ENCODE data around the gene VPS45. TPM values are rescaled to one million over a fixed set of nuclear protein-coding genes. Genes with fewer than 3 reads are reported as not detected.

VPS45 gene
- total and polyA plus RNA-seq, 2 of the 8 experiments (the other 6 are each of a cell fraction or from before 2014, with no cell fraction given): 19.1 to 27.6 TPM

DNA sequence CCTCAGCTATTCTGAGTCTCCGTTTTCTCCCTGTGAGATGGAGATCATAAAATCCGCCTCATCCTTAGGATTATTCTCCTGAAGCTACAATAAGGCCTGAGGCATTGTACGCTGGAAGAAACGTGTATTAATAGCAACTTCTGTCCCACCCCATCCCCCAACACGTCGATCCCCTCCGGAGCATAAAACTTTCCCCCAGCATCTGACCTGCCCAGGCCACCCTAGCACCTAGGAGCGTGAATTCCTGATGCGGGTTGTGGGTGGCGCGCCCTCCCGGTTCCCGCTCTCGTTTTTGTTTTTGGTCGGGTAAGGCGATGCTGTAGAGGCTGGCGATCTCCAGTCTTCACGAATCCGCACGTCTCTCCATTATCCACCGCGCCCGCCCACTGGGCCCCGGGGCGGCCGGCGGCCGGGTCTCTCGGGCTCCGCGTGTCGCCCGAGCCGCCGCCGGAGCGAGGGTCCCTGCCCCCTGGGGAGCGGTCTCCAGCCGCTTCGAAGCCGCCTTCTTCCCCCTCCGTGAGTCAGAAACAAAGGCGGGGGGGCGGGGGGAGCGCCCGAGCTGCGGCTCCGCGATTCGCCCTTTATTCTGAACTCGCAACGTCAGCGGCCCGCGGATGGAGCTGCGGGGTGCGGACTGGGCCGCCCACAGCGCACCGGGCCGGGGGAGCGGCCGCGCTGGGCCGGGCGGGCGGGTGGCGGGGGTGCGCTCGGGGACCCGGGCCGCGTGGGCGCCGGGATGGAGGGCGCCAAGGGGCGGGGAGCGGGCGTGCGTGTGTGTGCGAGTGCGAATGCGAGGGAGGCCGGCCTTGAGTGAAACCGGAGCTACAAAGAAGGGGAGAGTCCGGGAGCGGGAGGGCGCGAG lies 81.9 kb downstream of the VPS45 start, which contains the start of gene PLEKHO1:
PLEKHO1 (plus strand) TSS at position 646 of the 862 bp plus-strand sequence. CDS start 342 bp downstream, outside the sequence.
- peak within 1 kb of the TSS; percentile 13 for H2BK120ac ChIP-seq (replicated peaks; ENCODE audit: low read depth, low read length)
- peaks cover 0 to 19% of the 10 kb centered on the region in 2 experiments; a peak in 2 of 4 replicates for H3K79me2 ChIP-seq (ENCODE audit: control insufficient read depth in 1 of 2, insufficient read depth in 2 of 2, low read length in 2 of 2)
- H3K4ac ChIP-seq (replicated peaks; ENCODE audit: insufficient read length, low read depth, low read length): peak within 1 kb of the TSS; percentile 75
- H2BK12ac ChIP-seq (ENCODE audit: low read depth, low read length): 0 out of 2 replicates have a peak within 1 kb of the TSS, but pooled peaks have one; percentile 96
- peaks cover 0 to 2% (median 0%) of the 10 kb centered on the region in 4 experiments; a peak in 1 of 7 replicates for H3K27me3 ChIP-seq (replicated peaks in 1 of 4; ENCODE audit: control insufficient read depth in 3 of 4, extremely low read depth in 1 of 4, insufficient read depth in 3 of 4, low read length in 3 of 4)
- H4K5ac ChIP-seq (ENCODE audit: insufficient read length, low read depth, low read length): peak within 1 kb of the TSS; percentile 9
- peaks cover 5 to 16% (median 10%) of the 10 kb centered on the region in 4 experiments; a peak in 6 of 8 replicates for H3K36me3 ChIP-seq (ENCODE audit: control insufficient read depth in 2 of 4, insufficient read depth in 4 of 4, low read length in 3 of 4)
- H4K91ac ChIP-seq (replicated peaks; ENCODE audit: insufficient read length, low read length): peak within 1 kb of the TSS; percentile 17
- peak within 1 kb of the TSS; percentile 73 to 99 (median 79) for H3K4me3 ChIP-seq (ENCODE audit: extremely low read depth in 1 of 4, insufficient read depth in 2 of 4, low read depth in 3 of 4, low read length in 4 of 4)
- H3K27ac ChIP-seq (ENCODE audit: low read depth, low read length): no peak within 1 kb of the TSS; the same call in 1 of the 2 replicates
- peak within 1 kb of the TSS; percentile 34 for H3K56ac ChIP-seq (replicated peaks; ENCODE audit: insufficient read length, low read depth, low read length)
- peak within 1 kb of the TSS; percentile 52 for H3K18ac ChIP-seq (ENCODE audit: extremely low read depth, low read length)
- no peak within 1 kb of the TSS for H2BK5ac ChIP-seq (ENCODE audit: low read depth, low read length)
- H3K4me1 ChIP-seq (replicated peaks in 1 of 4; ENCODE audit: control insufficient read depth in 3 of 4, insufficient read depth in 4 of 4, low read length in 3 of 4): peaks cover 0 to 14% (median 5%) of the 10 kb centered on the region in 4 experiments; a peak in 6 of 7 replicates
- H2BK15ac ChIP-seq (ENCODE audit: low read length): no peak within 1 kb of the TSS
- H3K9me3 ChIP-seq (ENCODE audit: insufficient read depth in 2 of 2, low read depth in 1 of 2, low read length in 1 of 2): no peaks in the 10 kb centered on the region
- FAIRE-seq (no peak), DNase-seq (ENCODE audit: low read depth in 1 of 2, low spot score in 2 of 2) (peak in 1 of 2 experiments; percentile 68)
- 0 out of 2 replicates have a peak within 1 kb of the TSS, but pooled peaks have one; percentile 3 for H2AFZ ChIP-seq (ENCODE audit: low read length)
- no peaks in the 10 kb centered on the region for H3K79me1 ChIP-seq (ENCODE audit: low read depth, low read length)
- 0 out of 2 replicates have a peak within 1 kb of the TSS, but pooled peaks have one; percentile 73 for H2BK20ac ChIP-seq (ENCODE audit: low read length)
- ChIA-PET CTCF (ENCODE audit: partially characterized antibody) (interaction anchor here (0.8 to 4.1 kb wide), 3 partner anchors 9 to 16 kb away, joined by 3 to 20 read pairs (median 8); no protein-coding TSS in a partner anchor), POLR2A (ENCODE audit: partially characterized antibody) (interaction anchor here (0.9 to 6.4 kb wide), 9 partner anchors 8 to 262 kb away, joined by 3 to 87 read pairs (median 4); partner anchors contain the start of gene OTUD7B)
- peak within 1 kb of the TSS; percentile 93 to 96 for H3K4me2 ChIP-seq (ENCODE audit: insufficient read depth in 1 of 2, low read depth in 2 of 2, low read length in 2 of 2)
- H3K14ac ChIP-seq (ENCODE audit: insufficient read length): no peak within 1 kb of the TSS
- peaks cover 14% of the 10 kb centered on the region for H3K23me2 ChIP-seq (ENCODE audit: low read depth, low read length)
- peak within 1 kb of the TSS; percentile 83 for H4K8ac ChIP-seq (ENCODE audit: extremely low read depth, insufficient read depth, low read length)
- no peak within 1 kb of the TSS for H3K23ac ChIP-seq (ENCODE audit: insufficient read length)
- H4K20me1 ChIP-seq (replicated peaks in 1 of 2; ENCODE audit: control insufficient read depth in 1 of 2, insufficient read depth in 2 of 2, low read length in 2 of 2): peaks cover 0 to 4% of the 10 kb centered on the region in 2 experiments
- no peak within 1 kb of the TSS for H2AK5ac ChIP-seq (ENCODE audit: low read depth, low read length)
- WGBS, 2 experiments (ENCODE audit: extremely low coverage in 1 of 2, insufficient coverage in 1 of 2, insufficient read length in 1 of 2, insufficient replicate concordance in 2 of 2, low coverage in 1 of 2, low lambda C conversion rate in 2 of 2, missing lambda C conversion rate in 1 of 2): 1% methylated on average over 60 of the region's 89 CpGs; no CpG with 5 or more reads in 1 of the 2 experiments
- H3K9ac ChIP-seq (replicated peaks in 1 of 4; ENCODE audit: extremely low read depth in 1 of 4, low read depth in 3 of 4, low read length in 3 of 4): peak within 1 kb of the TSS; percentile 67 to 94 (median 76)
- no peak for TF ChIP-seq RXRA (IDR thresholded peaks at IDR 0.05; ENCODE audit: insufficient read depth, low read depth, low read length)
- no peak for TF ChIP-seq EZH2 (IDR thresholded peaks at IDR 0.05; ENCODE audit: low read depth, low read length, severe bottlenecking)
- TF ChIP-seq, protein P1, sequence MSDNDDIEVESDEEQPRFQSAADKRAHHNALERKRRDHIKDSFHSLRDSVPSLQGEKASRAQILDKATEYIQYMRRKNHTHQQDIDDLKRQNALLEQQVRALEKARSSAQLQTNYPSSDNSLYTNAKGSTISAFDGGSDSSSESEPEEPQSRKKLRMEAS (IDR thresholded peaks at IDR 0.05): 0 out of 2 replicates have a peak, but pooled peaks have one; percentile 8
- TF ChIP-seq EP300 (IDR thresholded peaks at IDR 0.05; ENCODE audit: borderline replicate concordance in 1 of 2, low read depth in 2 of 2, low read length in 2 of 2): peak in 1 of 2 experiments; percentile 1; a peak in 1 of 3 replicates
- TF ChIP-seq TAF1 (IDR thresholded peaks at IDR 0.05; ENCODE audit: low read depth, low read length): peak; percentile 9; the same call in 1 of the 2 replicates
- peak; percentile 65 for TF ChIP-seq PHF8 (conservative IDR thresholded peaks at IDR 0.05; ENCODE audit: low read depth, low read length)
- TF ChIP-seq TBP (IDR thresholded peaks at IDR 0.05; ENCODE audit: low read depth, low read length): no peak; the same call in 1 of the 2 replicates
- no peak for TF ChIP-seq JUN (IDR thresholded peaks at IDR 0.05; ENCODE audit: low read depth, low read length)
- no peak for TF ChIP-seq POU5F1 (IDR thresholded peaks at IDR 0.05; ENCODE audit: low read depth, low read length)

Data from H1 (cell line).